Ovary (tissue), 9 donors: ENCODE measurements around the gene PTPRN2. TPM values are rescaled to one million over a fixed set of nuclear protein-coding genes. Genes with fewer than 3 reads are reported as not detected.

Source experiments
- DNase-seq, 5 donors: peaks; one replicate each; pipeline ENCODE4 v3.0.0-alpha.2; 2019 to 2020
- H3K27ac ChIP-seq, 2 donors: fragments of 200-600 bp; one replicate each; pipeline versions ENCODE4 v1.5.1 to v1.8.0; 2019 to 2022
- H3K27me3 ChIP-seq: fragments of 200-600 bp; one replicate; pipeline ENCODE4 v1.8.0; 2022
- H3K36me3 ChIP-seq: fragments of 200-600 bp; sonication (generic); one replicate; pipeline ENCODE4 v1.5.1; 2019
- H3K4me1 ChIP-seq: one replicate; pipeline ENCODE4 v1.8.1; 2013; ENCODE audit warnings: mild to moderate bottlenecking, moderate library complexity; ENCODE audit not compliant: insufficient read depth
- H3K4me3 ChIP-seq: fragments of 200-600 bp; sonication (generic); one replicate; pipeline ENCODE4 v1.5.1; 2017
- H3K9me3 ChIP-seq, 2 donors: fragments of 200-600 bp in 1 of 2; sonication (generic) in 1 of 2; one replicate each; pipeline versions ENCODE4 v1.5.1 to v1.8.1; 2013 to 2019; ENCODE audit warnings: mild to moderate bottlenecking in 1 of 2, moderate library complexity in 1 of 2
- EP300 ChIP-seq: sonication (generic); formaldehyde crosslinking; IDR thresholded peaks from one replicate; pipeline ENCODE4 v1.6.1; 2017; ENCODE audit warnings: antibody characterized with exemption
- POLR2A ChIP-seq: fragments of 450-650 bp; IDR thresholded peaks from one replicate; pipeline ENCODE4 v1.6.1; 2017; ENCODE audit warnings: antibody characterized with exemption, mild to moderate bottlenecking, moderate library complexity
- WGBS, 3 donors: extraction: QIAGEN DNeasy Blood & Tissue Kit in 1 of 3; methylation state at CpG; one replicate each; pipeline versions ENCODE4 v1.1.5 to v1.1.7; 2013 to 2017; 5-methylcytosine and 5-hydroxymethylcytosine counted together
- intact Hi-C, 4 donors: fragments of 100-400 bp; cut with DNase I; formaldehyde crosslinking; loops; one replicate each; pipeline versions ENCODE4 v1.11.0 to v1.15.1; 2022 to 2023
- polyA plus RNA-seq, 2 donors: library from polyadenylated mRNA; stranded (reverse); fragments of 200-250 nt in 1 of 2; fragments of 350-450 nt in 1 of 2; fragmentation: Illumina TruSeq in 1 of 2; extraction: RNeasy Lipid Tissue Mini Kit (QIAGEN cat#74804) in 1 of 2; gene quantifications; one replicate each; pipeline ENCODE4 v1.2.3, GENCODE V29; 2013 to 2014
- total RNA-seq, 7 donors: library from RNA; depleted of rRNA in 2 of 7; stranded (reverse); fragments of >200 nt in 2 of 7; fragmentation: NEBNext Ultra II Directional in 3 of 7; extraction: Animal tissue kit (Norgen Biotek cat#: 25700) in 3 of 7; gene quantifications; one replicate each; pipeline versions ENCODE4 v1.1.0 to v1.2.4, GENCODE V29; 2016 to 2023
- TF ChIP-seq, protein P1 (sequence below), 3 donors: fragments of 450-650 bp in 2 of 3; fragments of 200-600 bp in 1 of 3; IDR thresholded peaks; one replicate each; pipeline versions ENCODE4 v1.5.1 to v1.8.0; 2016 to 2022; ENCODE audit warnings: antibody characterized with exemption in 3 of 3, mild to moderate bottlenecking in 1 of 3
- donor health status: DM: no; HTN: no; CAD: no; lungs with moderate emphysema.
- donor health status: DM: no; HTN: no; CAD: no.
- donor health status: Bipolar disorder and iron deficiency.
- donor health status: DM: yes; HTN: yes; CAD: no.
- donor health status: DM: no; HTN: no; CAD: no.
- donor health status: DM: yes; HTN: yes; CAD: no.

Gene PTPRN2
- total and polyA plus RNA-seq, 9 donors: 3.5 to 11.1 (median 5.9) TPM

DNA sequence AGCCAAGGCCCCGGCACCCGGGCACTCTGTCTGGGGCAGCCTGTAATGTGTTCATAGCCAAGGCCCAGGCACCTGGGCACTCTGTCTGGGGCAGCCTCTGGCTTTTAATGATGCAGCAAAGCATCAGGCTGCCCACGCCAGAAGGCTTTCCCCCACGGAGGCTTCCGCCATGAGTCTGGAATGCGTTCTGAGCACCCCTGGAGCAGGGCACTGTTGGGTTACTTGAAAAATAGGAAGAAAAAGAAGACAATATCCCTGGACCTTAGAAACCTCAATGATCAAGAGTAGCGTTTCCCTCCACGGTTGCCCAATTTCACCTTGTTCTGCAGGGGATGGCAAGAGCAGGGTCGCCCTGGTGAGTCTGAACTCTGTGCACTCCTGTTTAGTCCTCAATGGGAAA, 565.0 kb downstream of the PTPRN2 start:
- intact Hi-C loops: no loop called here
- H3K27me3 ChIP-seq: no peaks in the 10 kb centered on the region
- H3K4me1 ChIP-seq: no peaks in the 10 kb centered on the region
- DNase-seq: no peak
- no peaks in the 10 kb centered on the region for H3K36me3 ChIP-seq
- H3K27ac ChIP-seq: no peak overlapping the region
- WGBS, 3 donors: 90 to 93% (median 91%) methylated on average over 9 of the region's 9 CpGs
- TF ChIP-seq, protein P1, sequence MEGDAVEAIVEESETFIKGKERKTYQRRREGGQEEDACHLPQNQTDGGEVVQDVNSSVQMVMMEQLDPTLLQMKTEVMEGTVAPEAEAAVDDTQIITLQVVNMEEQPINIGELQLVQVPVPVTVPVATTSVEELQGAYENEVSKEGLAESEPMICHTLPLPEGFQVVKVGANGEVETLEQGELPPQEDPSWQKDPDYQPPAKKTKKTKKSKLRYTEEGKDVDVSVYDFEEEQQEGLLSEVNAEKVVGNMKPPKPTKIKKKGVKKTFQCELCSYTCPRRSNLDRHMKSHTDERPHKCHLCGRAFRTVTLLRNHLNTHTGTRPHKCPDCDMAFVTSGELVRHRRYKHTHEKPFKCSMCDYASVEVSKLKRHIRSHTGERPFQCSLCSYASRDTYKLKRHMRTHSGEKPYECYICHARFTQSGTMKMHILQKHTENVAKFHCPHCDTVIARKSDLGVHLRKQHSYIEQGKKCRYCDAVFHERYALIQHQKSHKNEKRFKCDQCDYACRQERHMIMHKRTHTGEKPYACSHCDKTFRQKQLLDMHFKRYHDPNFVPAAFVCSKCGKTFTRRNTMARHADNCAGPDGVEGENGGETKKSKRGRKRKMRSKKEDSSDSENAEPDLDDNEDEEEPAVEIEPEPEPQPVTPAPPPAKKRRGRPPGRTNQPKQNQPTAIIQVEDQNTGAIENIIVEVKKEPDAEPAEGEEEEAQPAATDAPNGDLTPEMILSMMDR (IDR thresholded peaks at IDR 0.05): no peak
- no peak for TF ChIP-seq EP300
- TF ChIP-seq POLR2A: no peak
- no peak overlapping the region for H3K4me3 ChIP-seq
- no peaks in the 10 kb centered on the region for H3K9me3 ChIP-seq

DNA sequence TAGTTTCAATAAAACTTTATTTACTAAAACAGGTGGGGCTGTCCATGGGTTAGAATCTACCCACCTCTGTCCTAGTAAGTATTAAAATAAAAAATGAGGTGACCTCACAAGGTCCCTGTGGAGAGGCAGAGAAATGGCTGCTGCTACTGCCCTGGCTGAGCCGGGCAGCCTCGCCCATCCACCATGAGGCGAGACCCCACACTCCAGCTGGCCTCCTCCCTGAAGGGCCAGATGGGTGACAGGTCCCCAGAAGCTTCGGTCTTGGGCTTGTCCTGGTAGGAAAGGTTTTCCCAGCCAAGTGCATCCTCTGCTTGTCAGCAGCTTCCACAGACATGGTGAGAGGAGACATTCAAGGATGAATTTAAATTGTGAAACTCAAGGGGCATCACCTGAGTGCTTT, 565.8 kb downstream of the PTPRN2 start:
- H3K4me1 ChIP-seq: no peaks in the 10 kb centered on the region
- intact Hi-C loops: no loop called here
- H3K4me3 ChIP-seq: no peak overlapping the region
- no peak for DNase-seq
- H3K9me3 ChIP-seq: no peaks in the 10 kb centered on the region
- 95 to 97% (median 96%) methylated on average over 4 of the region's 4 CpGs for WGBS, 3 donors
- TF ChIP-seq POLR2A (no peak), EP300 (no peak)
- TF ChIP-seq, protein P1 (IDR thresholded peaks at IDR 0.05): no peak
- H3K36me3 ChIP-seq: no peaks in the 10 kb centered on the region
- H3K27me3 ChIP-seq: no peaks in the 10 kb centered on the region
- H3K27ac ChIP-seq: no peak overlapping the region

DNA sequence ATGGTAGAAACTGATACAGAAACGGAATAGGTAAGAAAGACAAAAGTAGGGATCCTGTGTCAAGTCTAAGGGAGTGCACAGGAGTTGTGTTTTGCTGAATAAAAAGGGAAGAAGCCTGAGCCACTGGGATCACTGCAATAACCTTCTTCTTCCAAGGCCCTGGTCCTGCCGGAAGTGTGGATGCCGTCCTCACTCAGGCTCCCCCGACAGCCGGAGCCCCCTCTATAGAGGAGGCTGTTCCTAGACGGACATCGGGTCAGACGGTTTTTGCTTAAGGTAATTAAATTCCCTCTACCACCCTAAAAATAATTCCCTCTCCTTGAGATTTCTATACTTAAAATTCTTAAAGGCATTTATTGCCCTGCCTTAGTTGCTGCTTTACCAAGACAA, 566.9 kb downstream of the PTPRN2 start:
- Histone ChIP-seq H3K9me3 (no peaks in the 10 kb centered on the region), H3K4me1 (peaks cover 4% of the 10 kb centered on the region), H3K4me3 (no peak overlapping the region), H3K27me3 (no peaks in the 10 kb centered on the region), H3K27ac (no peak overlapping the region), H3K36me3 (no peaks in the 10 kb centered on the region)
- intact Hi-C loops: no loop called here
- 81 to 88% (median 84%) methylated on average over 8 of the region's 8 CpGs for WGBS, 3 donors
- TF ChIP-seq POLR2A (no peak), EP300 (no peak)
- TF ChIP-seq, protein P1 (IDR thresholded peaks at IDR 0.05): no peak
- no peak for DNase-seq

DNA sequence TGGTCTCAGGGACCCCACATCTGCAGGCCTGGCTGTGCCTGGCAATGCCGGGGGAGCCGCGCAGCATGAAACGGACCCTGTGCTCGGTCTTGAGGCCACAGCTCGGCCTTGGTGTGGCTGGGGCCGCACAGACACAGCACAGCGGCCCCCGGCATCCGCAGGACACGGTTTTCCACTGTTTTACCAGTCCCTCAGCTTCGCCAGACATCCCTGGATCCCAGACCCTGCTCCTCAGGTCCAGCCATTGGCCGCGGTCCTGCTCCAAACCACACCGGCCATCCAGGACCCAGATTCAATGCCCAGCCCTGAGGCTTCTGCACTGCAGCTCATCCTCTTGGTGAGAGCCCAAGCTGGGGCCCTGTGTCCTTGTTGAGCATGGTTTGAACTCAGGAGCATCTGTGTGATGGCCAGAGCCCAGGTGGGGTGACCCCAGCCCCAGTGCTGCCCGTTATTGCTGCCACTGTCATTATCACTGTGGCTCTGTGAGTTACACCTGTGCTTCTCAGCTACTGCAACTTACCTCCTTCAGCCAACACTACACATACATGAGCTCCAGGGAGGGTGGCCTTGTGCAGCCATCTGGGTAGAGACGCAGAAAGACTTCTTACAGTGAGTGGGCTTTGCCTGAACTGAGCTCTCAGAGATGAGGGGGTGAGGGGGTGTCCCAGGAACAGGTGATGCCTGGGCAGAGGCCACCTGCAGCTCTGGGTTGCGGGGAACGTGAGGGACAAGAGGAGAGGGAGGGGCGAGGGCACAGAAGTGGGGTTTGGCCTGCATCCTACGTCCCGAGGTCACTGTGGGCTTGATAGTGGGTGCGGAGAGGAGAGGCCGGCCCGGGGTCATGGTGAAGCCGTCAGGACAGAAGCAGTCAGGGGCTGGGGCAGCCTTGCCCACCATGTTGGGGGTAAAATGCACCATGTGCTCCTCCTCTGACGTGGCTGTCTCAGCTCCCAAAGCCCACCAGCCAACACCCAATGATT, 567.6 kb downstream of the PTPRN2 start:
- intact Hi-C loops: no loop called here
- H3K27ac ChIP-seq: no peak overlapping the region
- no peaks in the 10 kb centered on the region for H3K9me3 ChIP-seq
- DNase-seq: no peak
- H3K4me3 ChIP-seq: no peak overlapping the region
- H3K4me1 ChIP-seq: peaks cover 4% of the 10 kb centered on the region
- TF ChIP-seq EP300 (no peak), POLR2A (no peak)
- TF ChIP-seq, protein P1 (IDR thresholded peaks at IDR 0.05): no peak
- H3K36me3 ChIP-seq: no peaks in the 10 kb centered on the region
- 90 to 93% (median 92%) methylated on average over 27 of the region's 27 CpGs for WGBS, 3 donors
- no peaks in the 10 kb centered on the region for H3K27me3 ChIP-seq
